ENCODE results near the gene TRPM2. TPM values are rescaled to one million over a fixed set of nuclear protein-coding genes. Genes with fewer than 3 reads are reported as not detected.

TRPM2 gene
- total and polyA plus RNA-seq, 10 of the 15 experiments (the other 5 are each of a cell fraction or from before 2014, with no cell fraction given) = 0.03 to 9.1 (median 2.6) TPM

DNA sequence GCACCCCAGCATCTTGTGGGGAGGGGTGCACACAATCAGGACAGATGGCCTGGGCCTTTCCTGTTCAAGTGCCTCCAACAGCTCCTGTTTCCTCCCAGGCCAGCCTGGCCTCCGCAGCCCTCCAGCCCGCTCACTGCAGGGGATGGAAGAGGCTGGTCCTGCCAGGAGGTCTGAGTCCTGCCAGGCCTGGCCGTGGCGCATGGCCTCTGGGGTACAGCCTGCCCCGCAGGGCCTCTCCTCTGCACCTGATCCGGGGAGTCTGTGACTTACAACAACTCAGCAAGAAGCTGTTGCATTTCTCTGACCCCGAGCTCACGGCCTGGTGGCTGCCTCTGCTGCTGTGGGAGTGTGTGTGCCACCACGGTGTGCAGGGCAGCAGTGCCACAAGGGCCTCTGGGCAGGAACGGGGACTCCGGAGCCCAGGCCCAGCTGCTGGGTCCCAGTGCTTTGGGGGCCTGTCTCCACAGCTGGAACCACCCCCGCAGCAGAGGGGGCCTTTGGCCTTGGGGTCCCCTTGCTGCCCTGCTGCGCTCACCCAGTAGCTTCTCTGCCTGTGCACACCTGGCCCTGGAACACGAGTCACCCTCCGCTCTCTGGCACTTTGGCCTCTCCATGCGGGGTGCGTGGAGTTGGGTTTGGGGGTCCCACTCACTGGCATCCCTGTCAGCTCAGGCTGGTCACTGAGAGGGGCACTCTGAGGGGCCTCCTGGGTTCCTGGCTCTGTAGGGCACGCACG, 84.4 kb downstream of the TRPM2 start (continued):
- no peak for TF ChIP-seq HDAC6 (IDR thresholded peaks at IDR 0.05; ENCODE audit: unreplicated experiment)
- TF ChIP-seq, protein P1, sequence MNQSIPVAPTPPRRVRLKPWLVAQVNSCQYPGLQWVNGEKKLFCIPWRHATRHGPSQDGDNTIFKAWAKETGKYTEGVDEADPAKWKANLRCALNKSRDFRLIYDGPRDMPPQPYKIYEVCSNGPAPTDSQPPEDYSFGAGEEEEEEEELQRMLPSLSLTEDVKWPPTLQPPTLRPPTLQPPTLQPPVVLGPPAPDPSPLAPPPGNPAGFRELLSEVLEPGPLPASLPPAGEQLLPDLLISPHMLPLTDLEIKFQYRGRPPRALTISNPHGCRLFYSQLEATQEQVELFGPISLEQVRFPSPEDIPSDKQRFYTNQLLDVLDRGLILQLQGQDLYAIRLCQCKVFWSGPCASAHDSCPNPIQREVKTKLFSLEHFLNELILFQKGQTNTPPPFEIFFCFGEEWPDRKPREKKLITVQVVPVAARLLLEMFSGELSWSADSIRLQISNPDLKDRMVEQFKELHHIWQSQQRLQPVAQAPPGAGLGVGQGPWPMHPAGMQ (IDR thresholded peaks at IDR 0.05; ENCODE audit: borderline replicate concordance) = no peak
- TF ChIP-seq TAF1 (IDR thresholded peaks at IDR 0.05; ENCODE audit: borderline replicate concordance, low read depth, low read length) = no peak
- no peak for TF ChIP-seq ETV6 (conservative IDR thresholded peaks at IDR 0.05 in 1 of 2, IDR thresholded peaks at IDR 0.05 in 1 of 2; ENCODE audit: borderline replicate concordance in 1 of 2, low read depth in 1 of 2)
- TF ChIP-seq, protein P2, sequence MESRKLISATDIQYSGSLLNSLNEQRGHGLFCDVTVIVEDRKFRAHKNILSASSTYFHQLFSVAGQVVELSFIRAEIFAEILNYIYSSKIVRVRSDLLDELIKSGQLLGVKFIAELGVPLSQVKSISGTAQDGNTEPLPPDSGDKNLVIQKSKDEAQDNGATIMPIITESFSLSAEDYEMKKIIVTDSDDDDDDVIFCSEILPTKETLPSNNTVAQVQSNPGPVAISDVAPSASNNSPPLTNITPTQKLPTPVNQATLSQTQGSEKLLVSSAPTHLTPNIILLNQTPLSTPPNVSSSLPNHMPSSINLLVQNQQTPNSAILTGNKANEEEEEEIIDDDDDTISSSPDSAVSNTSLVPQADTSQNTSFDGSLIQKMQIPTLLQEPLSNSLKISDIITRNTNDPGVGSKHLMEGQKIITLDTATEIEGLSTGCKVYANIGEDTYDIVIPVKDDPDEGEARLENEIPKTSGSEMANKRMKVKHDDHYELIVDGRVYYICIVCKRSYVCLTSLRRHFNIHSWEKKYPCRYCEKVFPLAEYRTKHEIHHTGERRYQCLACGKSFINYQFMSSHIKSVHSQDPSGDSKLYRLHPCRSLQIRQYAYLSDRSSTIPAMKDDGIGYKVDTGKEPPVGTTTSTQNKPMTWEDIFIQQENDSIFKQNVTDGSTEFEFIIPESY (IDR thresholded peaks at IDR 0.05) = no peak

DNA sequence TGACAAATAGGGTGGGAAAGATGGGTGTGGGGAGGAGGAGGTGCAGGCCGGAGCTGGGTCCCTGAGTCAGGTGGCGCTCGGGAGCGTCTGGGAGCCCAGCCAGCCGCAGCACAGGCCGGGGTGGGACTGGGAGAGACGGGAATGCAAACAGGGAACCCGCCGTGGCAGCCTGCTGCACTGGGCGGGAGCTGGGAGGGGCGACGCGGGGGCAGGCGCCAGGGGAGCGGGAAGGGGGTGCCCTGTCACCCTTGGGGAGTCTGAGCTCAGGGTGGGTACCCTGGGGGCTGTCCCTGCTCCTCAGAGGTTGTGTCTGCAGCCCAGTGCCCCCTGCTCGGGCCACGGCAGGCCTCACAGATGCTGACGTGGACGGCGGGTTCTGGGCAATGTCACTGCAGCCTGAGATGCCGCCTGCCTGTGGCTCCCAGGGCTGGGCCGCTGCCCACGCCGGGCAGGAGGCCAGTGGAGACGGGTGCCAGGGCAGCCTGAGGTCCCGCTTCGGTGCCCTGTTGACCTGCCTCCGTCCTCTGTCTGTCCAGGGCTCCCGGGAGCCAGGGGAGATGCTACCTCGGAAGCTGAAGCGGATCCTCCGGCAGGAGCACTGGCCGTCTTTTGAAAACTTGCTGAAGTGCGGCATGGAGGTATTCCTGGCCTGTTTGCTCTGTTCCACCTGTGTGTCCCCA, 85.2 kb downstream of the TRPM2 start:
- ATAC-seq = no peak
- BruUV-seq (replicated peaks) = no TSS peak
- Histone ChIP-seq H3K27ac (ENCODE audit: control insufficient read depth, insufficient read depth) (no peak overlapping the region), H4K20me1 (ENCODE audit: control insufficient read depth, insufficient read depth) (no peaks in the 10 kb centered on the region), H3K4me1 (ENCODE audit: control insufficient read depth, insufficient read depth, low read length) (no peaks in the 10 kb centered on the region), H3K4me2 (ENCODE audit: control insufficient read depth, insufficient read depth) (no peak overlapping the region), H3K27me3 (replicated peaks in 1 of 2; ENCODE audit: control insufficient read depth in 2 of 2, insufficient read depth in 2 of 2, low read length in 1 of 2) (no peaks in the 10 kb centered on the region), H3K79me2 (ENCODE audit: control insufficient read depth, insufficient read depth, low read length) (no peaks in the 10 kb centered on the region), H3K36me3 (ENCODE audit: control insufficient read depth in 2 of 2, insufficient read depth in 2 of 2, low read length in 1 of 2) (no peaks in the 10 kb centered on the region), H2AFZ (ENCODE audit: control insufficient read depth, low read depth, low read length) (no peak overlapping the region), H3K9ac (ENCODE audit: control insufficient read depth, insufficient read depth, low read length) (no peak overlapping the region), H3K9me3 (replicated peaks; ENCODE audit: control insufficient read depth, insufficient read depth, low read length) (no peaks in the 10 kb centered on the region), H3K4me3 (no peak overlapping the region)
- ChIA-PET CTCF (no interaction called here), POLR2A (no interaction called here), SMC1A (ENCODE audit: uncharacterized antibody, unreplicated experiment) (no interaction called here), RAD21 (ENCODE audit: unreplicated experiment) (no interaction called here)
- in situ Hi-C loops (cut with MboI) (no loop called here), intact Hi-C loops (cut with micrococcal nuclease; ENCODE audit: unreplicated experiment) (no loop called here)
- FAIRE-seq = no peak
- TF ChIP-seq YY1 (IDR thresholded peaks at IDR 0.05; ENCODE audit: low read depth, low read length) (no peak), MXI1 (IDR thresholded peaks at IDR 0.05; ENCODE audit: low read depth, low read length) (no peak), PML (IDR thresholded peaks at IDR 0.05; ENCODE audit: low read length) (no peak), WRNIP1 (IDR thresholded peaks at IDR 0.05; ENCODE audit: borderline replicate concordance, low read depth, low read length) (no peak), EZH2 (IDR thresholded peaks at IDR 0.05; ENCODE audit: borderline replicate concordance, control insufficient read depth, low read depth, low read length) (no peak), CREB1 (IDR thresholded peaks at IDR 0.05; ENCODE audit: low read depth) (no peak), ZSCAN29 (IDR thresholded peaks at IDR 0.05) (no peak), NFXL1 (IDR thresholded peaks at IDR 0.05; ENCODE audit: borderline replicate concordance) (no peak), POLR2AphosphoS2 (IDR thresholded peaks at IDR 0.05; ENCODE audit: low read depth, low read length) (no peak)
- DNase-seq (ENCODE audit: low read depth, low spot score) = no peak
- 66% methylated on average over 16 of the region's 34 CpGs for WGBS (ENCODE audit: insufficient coverage, insufficient replicate concordance, low lambda C conversion rate, missing lambda C conversion rate)
